ENCODE data around the gene ETV2.
A peak's percentile ranks its signal among the peaks of the same experiment; 100 is the strongest.
"Not testable (repeated sequence)": the region's sequence is repeated elsewhere in the genome, so short reads cannot be mapped to it uniquely, and the experiment has no call there.

ETV2 gene

GRCh38 chr19:35595026-35595425 is 46.5 kb upstream of the ETV2 start:
- H3K27ac ChIP-seq (ENCODE audit: extremely low read depth, low read depth, low read length); H3K9me3 ChIP-seq (ENCODE audit: control insufficient read depth, insufficient read depth, low read depth, low read length); H3K4me3 ChIP-seq (ENCODE audit: low read depth, low read length); H3K4me1 ChIP-seq (ENCODE audit: control insufficient read depth, insufficient read depth, low read length); H3K36me3 ChIP-seq (ENCODE audit: control insufficient read depth in 2 of 2, insufficient read depth in 1 of 2, low read length in 2 of 2); POLR2A ChIA-PET: not testable (repeated sequence)
- peak; percentile 80 for TF ChIP-seq ZNF121 (tag by site-specific recombination; IDR thresholded peaks at IDR 0.05)
- CTCF ChIA-PET, result interaction anchor here (0.7 to 1.1 kb wide), 2 partner anchors 24 to 85 kb away, joined by 5 to 6 read pairs; no protein-coding TSS in a partner anchor

- H3K36me3 ChIP-seq (ENCODE audit: control insufficient read depth in 2 of 2, insufficient read depth in 1 of 2, low read length in 2 of 2), result no peaks in the 10 kb centered on the region; a peak in 1 of 3 replicates
- H3K4me3 ChIP-seq (ENCODE audit: low read depth, low read length), result no peak overlapping the region
- POLR2A ChIA-PET, result no interaction called here
- no peak overlapping the region for H3K27ac ChIP-seq (ENCODE audit: extremely low read depth, low read depth, low read length)
- peak; percentile 99 for TF ChIP-seq PRDM1 (tag by site-specific recombination; IDR thresholded peaks at IDR 0.05)
- 0 out of 2 replicates have a peak, but pooled peaks have one; percentile 10 for TF ChIP-seq ZNF777 (tag by site-specific recombination; IDR thresholded peaks at IDR 0.05; ENCODE audit: borderline replicate concordance)
- TF ChIP-seq ZNF548 (tag by site-specific recombination; IDR thresholded peaks at IDR 0.05), result no peak
- no peak for TF ChIP-seq SALL2 (tag by site-specific recombination; IDR thresholded peaks at IDR 0.05; ENCODE audit: borderline replicate concordance)
- TF ChIP-seq ZNF423 (tag by site-specific recombination; IDR thresholded peaks at IDR 0.05), result no peak
- no peaks in the 10 kb centered on the region for H3K9me3 ChIP-seq (ENCODE audit: control insufficient read depth, insufficient read depth, low read depth, low read length)
- CTCF ChIA-PET, result interaction anchor here (0.6 to 2.7 kb wide), 3 partner anchors 47 to 287 kb away, joined by 3 to 14 read pairs (median 5); no protein-coding TSS in a partner anchor
- H3K4me1 ChIP-seq (ENCODE audit: control insufficient read depth, insufficient read depth, low read length), result 0 out of 2 replicates have a peak, but pooled peaks cover 2% of the 10 kb centered on the region
Observed at GRCh38 chr19:35595928-35596327, 45.6 kb upstream of the ETV2 start.

GRCh38 chr19:35596366-35596999 is 45.1 kb upstream of the ETV2 start:
- no peaks in the 10 kb centered on the region for H3K9me3 ChIP-seq (ENCODE audit: control insufficient read depth, insufficient read depth, low read depth, low read length)
- H3K27ac ChIP-seq (ENCODE audit: extremely low read depth, low read depth, low read length), result no peak overlapping the region
- H3K4me1 ChIP-seq (ENCODE audit: control insufficient read depth, insufficient read depth, low read length), result 0 out of 2 replicates have a peak, but pooled peaks cover 2% of the 10 kb centered on the region
- TF ChIP-seq ZNF350 (tag by site-specific recombination; IDR thresholded peaks at IDR 0.05) (0 out of 2 replicates have a peak, but pooled peaks have one; percentile 15), SP2 (tag by site-specific recombination; IDR thresholded peaks at IDR 0.05) (peak; percentile 69), ZNF626 (tag by site-specific recombination; IDR thresholded peaks at IDR 0.05) (no peak)
- CTCF ChIA-PET, result interaction anchor here (0.5 to 2.7 kb wide), 5 partner anchors 10 to 287 kb away, joined by 3 to 14 read pairs (median 3); no protein-coding TSS in a partner anchor
- POLR2A ChIA-PET, result no interaction called here
- no peak overlapping the region for H3K4me3 ChIP-seq (ENCODE audit: low read depth, low read length)
- no peaks in the 10 kb centered on the region; a peak in 1 of 3 replicates for H3K36me3 ChIP-seq (ENCODE audit: control insufficient read depth in 2 of 2, insufficient read depth in 1 of 2, low read length in 2 of 2)

- Histone ChIP-seq H3K36me3 (ENCODE audit: control insufficient read depth in 2 of 2, insufficient read depth in 1 of 2, low read length in 2 of 2) (no peaks in the 10 kb centered on the region; a peak in 1 of 3 replicates), H3K9me3 (ENCODE audit: control insufficient read depth, insufficient read depth, low read depth, low read length) (no peaks in the 10 kb centered on the region), H3K4me3 (ENCODE audit: low read depth, low read length) (no peak overlapping the region), H3K4me1 (ENCODE audit: control insufficient read depth, insufficient read depth, low read length) (no peaks in the 10 kb centered on the region), H3K27ac (ENCODE audit: extremely low read depth, low read depth, low read length) (no peak overlapping the region)
- TF ChIP-seq KLF16 (tag by site-specific recombination; IDR thresholded peaks at IDR 0.05), result no peak
- TF ChIP-seq CTCF (tag by site-specific recombination; IDR thresholded peaks at IDR 0.05), result 0 out of 2 replicates have a peak, but pooled peaks have one; percentile 13
- ChIA-PET POLR2A (interaction anchor here (0.6 to 0.7 kb wide), 2 partner anchors 10 to 271 kb away, joined by 3 to 4 read pairs; no protein-coding TSS in a partner anchor), CTCF (interaction anchor here (0.6 to 2.2 kb wide), 8 partner anchors 10 to 248 kb away, joined by 3 to 19 read pairs (median 4); partner anchors contain the start of gene PMIS2)
Observed at GRCh38 chr19:35601971-35602370, 39.6 kb upstream of the ETV2 start.

GRCh38 chr19:35604436-35604835 is 37.1 kb upstream of the ETV2 start:
- H3K4me1 ChIP-seq (ENCODE audit: control insufficient read depth, insufficient read depth, low read length); H3K9me3 ChIP-seq (ENCODE audit: control insufficient read depth, insufficient read depth, low read depth, low read length); H3K4me3 ChIP-seq (ENCODE audit: low read depth, low read length); H3K36me3 ChIP-seq (ENCODE audit: control insufficient read depth in 2 of 2, insufficient read depth in 1 of 2, low read length in 2 of 2); H3K27ac ChIP-seq (ENCODE audit: extremely low read depth, low read depth, low read length): not testable (repeated sequence)
- CTCF ChIA-PET, result interaction anchor here (1.3 to 2.8 kb wide), 2 partner anchors 13 to 94 kb away, joined by 4 to 26 read pairs; no protein-coding TSS in a partner anchor
- POLR2A ChIA-PET, result interaction anchor here (1.3 kb wide), 1 partner anchor 8 kb away, joined by 10 read pairs; the partner anchor contains the start of gene HAUS5
